Nucleus accumbens (tissue), 56 donors: ENCODE measurements around the gene FLT4.
A peak's percentile ranks its signal among the peaks of the same experiment; 100 is the strongest.

Experiments
- DNase-seq, 56 donors: peaks; one replicate each; lab custom pipeline; 2025; lab: John Stamatoyannopoulos, UW

Gene FLT4

DNA sequence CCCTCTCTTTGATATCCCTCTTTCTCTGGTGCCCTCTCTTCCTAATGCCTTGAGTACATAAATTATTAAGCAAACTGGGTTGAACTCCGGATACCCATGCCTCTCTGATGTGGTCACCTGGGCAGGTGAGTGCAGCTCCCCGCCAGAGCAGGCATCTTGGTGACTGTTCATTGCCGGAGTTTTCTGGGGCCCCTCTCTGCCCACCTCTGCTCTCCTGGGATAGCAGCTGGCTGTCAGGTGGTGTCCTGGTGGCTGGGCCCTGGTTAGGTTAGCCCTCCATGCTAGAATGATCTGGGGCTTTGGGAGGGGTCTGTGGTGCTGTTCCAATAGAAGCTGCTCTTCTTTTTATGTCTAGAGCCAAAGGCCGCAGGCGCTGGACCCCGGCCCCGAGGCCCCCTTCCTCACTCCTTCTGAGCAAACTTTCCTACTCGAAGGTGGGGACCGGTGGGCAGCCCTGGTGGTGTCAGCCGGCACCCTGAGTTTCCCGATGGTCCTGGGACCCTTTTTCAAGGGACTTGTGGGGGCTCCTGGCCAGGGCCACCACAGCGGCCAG is 53.2 kb downstream of the FLT4 start:
- DNase-seq, result no peak

DNA sequence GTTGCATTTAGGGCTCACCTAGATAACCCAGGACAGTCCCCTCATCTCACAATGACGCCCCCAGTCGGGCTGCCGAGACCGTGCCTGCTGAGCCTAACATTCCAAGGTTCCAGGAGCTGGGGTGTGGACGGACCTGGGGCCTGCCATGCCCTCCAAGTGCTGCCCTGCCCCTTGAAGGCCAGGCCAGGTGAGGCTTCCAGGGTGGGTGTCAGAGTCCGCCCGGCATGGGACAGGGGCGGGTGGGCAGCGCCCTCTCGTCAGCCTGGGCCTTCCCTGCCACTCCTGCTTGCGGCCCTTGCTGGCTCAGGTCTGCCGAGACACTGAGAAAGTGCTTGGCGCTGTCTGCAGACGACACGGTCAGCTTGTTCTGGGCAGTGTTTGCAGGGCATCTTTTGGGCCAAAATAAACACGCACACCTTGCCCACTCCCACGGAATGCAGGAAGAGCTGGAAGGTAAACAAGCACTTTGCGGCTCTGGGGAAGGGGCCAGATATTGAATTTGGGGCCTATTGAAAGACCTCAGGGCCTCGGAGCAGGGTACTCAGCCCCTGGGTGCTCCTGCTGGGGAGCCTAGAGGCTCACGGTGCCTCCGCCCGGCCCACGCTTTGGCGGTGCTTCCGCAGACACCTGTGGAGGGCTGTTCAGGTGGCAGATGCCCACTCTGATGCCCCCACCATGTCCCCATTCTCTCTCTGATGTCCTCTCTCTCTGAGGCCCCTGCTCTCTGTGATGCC is 53.9 kb downstream of the FLT4 start:
- DNase-seq, result no peak

DNA sequence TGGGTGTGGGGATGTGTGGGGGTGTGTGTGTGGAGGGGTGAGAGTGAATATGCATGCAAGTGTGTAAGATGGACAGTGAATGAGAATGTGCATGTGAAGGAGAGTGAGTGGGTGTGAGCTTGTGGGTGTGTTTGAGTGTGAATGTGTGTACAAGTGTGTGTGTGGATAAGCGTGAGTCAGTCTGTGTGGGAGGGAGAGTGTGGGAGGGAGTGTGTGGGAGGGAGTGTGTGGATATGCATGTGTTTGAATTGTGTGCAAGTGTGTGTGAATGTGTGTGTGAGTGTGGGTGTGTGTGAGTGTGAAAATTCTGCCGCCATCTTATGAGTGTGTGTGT is 54.4 kb downstream of the FLT4 start:
- no peak for DNase-seq

DNA sequence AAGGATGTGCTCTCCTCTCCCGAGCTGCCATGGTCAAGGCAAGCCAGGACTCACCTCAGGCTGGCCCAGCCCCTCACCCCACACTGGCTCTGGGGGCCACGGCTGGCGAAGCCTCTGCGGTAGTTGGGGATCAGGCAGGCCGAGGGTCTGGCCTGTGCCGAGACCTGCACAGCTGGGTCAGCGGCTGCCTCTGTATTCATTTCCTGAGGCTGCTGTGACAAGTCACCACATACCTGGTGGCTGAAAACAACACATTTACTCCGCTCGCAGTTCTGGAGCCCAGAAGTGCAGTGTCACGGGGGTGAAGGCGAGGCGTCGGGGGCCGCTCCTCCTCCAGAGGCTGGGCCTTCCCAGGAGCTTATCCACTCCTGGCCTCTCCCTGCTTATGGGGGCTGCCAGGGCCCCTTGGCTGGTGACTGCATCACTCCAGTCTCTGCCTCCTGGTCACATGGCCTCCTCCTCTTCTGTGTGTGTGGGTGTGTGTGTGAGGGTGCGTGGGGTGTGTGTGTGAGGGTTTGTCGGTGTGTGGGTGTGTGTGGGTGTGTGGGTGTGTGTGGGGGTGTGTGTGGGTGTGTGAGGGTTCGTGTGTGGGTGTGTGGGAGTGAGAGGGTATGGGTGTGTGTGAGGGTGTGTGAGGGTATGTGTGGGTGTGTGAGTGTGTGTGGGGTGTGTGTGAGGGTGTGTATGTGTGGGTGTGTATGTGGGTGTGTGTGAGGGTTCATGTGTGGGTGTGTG is 54.9 kb downstream of the FLT4 start:
- DNase-seq, result no peak

DNA sequence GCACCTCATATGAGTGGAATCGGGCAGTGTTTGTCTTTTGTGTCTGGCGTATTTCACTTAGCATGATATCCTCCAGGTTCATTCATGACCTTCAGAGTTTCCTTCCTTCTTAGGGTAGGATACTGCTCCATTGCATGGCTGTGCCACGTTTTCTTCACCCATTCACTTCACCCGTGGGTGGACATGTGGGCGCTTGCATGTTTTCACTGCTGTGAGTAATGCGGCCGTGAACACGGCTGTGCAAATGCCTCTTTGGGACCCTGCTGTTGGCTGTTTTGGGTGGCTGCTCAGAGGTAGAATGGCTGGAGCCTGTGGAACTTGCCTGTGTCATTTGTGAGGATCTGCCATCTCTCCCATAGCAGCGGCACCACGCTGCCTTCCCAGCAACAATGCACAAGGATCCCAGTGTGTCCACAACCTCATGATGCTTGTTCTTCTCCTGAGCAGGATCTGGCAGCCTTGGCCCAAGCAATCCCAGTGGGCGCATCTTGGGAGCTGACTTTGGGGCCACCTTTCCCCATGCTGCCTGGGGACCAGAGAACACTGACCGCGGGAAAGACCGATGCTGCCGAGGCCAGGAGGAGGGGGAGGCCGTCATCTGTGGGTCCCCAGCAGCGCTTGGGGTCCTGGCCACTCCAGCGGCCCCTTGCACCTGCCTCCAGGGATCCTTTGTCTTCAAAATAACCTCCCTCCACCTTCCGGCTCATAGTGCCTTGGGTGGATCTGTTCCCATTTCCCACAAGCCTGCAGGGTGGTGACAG is 55.8 kb downstream of the FLT4 start:
- DNase-seq, result no peak

DNA sequence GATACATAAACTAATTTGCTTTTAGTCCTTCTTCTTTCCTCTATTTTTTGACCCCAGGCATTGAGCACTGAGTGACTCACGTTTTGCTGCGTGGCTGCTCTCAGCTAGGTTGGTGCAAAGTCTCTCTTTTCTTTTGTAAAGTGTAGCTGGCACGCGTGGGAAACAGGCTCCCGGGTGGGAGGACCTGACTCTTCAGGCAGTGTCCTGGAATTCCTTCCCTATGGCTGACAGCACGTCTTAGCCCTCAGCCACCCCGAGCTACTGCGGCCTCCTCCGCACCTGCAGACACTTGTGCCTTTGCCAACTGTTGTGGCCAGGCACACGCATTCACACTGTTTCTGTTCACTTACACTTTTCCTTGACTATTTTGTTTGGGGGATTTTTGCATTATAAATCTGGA is 57.2 kb downstream of the FLT4 start:
- peak in 3 of 56 donors; percentile 18 to 40 (median 30) for DNase-seq

DNA sequence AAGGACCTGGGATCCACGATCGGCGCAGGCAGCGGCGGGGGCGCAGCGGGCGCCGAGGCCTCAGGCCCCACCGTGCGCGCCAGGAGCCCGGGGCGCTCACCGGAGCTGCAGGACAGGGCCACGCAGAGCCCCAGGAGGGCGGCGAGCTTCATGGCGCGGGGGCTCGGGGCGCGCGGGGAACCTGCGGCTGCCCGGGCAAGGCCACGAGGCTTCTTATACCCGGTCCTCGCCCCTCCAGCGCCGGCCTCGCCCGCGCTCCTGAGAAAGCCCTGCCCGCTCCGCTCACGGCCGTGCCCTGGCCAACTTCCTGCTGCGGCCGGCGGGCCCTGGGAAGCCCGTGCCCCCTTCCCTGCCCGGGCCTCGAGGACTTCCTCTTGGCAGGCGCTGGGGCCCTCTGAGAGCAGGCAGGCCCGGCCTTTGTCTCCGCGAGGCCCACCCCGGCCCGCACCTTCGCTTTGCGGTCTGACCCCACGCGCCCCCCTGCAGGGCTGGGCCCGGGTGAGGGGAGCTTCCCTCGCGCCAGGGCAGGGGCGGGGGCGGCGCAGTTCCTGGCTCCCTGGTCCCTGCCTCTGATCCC is 58.0 kb downstream of the FLT4 start, which contains the start of gene SCGB3A1:
SCGB3A1 (minus strand) TSS at position 189 of the 577 bp plus-strand sequence; CDS start at position 152, 37 bp downstream.
- no peak for DNase-seq

DNA sequence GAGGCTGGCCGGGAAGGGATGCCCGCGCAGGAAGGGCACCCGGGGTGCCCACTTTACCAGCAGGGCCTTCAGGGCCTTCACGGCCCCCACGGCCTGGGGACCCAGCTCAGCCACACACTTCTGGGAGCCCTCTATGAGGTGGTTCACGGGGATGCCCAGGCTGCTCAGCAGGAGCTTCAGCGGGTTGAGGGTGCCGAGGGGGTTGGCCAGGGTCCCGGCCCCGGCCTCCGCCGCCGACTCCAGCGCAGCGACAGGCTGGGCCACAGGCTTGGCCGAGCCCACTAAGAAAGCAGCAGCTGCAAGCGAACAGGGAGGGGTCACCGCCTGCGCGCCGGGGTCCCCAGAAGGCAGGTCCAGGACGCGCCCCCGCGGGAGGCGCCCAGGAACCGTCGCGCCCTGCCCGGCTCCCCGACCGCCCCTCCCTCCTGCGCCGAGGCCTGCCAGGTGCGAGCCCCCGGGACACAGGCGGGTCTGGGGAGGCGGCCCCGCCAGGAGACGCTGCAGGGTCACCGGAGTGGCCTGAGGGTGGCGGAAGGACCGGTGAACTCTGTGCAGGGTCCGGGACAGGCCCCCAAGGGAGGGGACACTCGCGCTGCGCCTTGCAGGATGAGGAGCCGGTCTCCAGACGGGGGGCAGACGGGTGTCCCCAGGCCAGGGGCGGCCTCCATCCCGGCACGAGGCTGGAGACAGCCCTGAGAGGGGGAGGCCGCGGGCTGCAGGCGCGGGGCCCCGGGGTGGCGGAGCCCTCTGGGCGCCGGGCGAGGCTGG is 58.7 kb downstream of the FLT4 start:
- DNase-seq, result no peak

DNA sequence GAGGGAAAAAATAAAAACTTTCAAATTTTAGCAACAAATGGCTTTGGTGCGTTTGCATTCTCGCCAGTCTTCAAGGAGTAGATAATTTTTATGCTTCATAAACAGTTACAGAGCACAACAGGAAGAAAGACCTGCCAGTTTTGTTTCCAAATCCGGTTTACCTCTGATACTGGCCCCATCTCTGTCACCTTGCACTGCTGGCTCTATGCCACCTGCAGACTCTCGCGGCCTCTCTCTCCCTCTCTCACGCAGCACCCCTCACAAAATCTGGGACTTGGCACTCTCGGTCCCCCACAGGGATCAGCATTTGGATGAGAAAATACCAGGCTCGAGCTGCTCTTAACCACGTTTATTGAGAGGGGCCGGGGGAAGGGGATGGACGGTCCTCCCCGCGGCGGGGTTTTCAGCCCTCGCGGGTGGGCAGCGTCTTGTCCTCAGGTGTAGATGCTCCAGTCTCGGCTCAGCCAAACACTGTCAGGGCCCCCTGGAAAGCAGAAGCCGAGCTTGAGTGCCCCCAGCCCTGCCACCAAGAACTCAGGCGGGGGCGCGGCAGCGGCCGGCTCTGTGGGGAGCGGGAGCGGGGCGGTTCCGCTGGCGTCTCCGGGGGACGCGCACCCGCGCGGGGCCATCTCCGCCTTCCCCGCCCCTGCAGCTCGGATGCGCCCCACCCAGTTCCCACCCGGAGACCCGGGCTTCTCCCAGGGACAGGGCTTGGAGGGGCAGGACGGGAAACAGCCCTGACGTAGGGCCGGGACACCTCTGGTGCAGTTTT is 59.4 kb downstream of the FLT4 start:
- DNase-seq, result peak in 1 of 56 donors; percentile 18

DNA sequence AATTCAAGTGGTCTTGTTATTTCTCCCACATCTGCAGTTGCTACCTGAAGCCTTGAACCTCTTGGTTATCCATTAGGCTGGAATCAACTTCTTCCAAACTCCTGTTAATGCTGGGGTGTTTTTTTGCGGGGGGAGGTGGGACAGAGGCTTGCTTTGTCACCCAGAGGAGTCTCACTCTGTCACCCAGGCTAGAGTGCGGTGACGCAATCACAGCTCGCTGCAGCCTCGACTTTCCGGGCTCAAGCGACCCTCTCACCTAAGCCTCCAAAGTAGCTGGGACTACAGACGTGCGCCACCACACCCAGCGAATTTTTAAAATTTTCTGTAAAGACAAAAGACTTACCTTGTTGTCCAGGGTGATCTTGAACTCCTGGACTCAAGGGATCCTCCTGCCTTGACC is 62.5 kb downstream of the FLT4 start:
- DNase-seq, result no peak

DNA sequence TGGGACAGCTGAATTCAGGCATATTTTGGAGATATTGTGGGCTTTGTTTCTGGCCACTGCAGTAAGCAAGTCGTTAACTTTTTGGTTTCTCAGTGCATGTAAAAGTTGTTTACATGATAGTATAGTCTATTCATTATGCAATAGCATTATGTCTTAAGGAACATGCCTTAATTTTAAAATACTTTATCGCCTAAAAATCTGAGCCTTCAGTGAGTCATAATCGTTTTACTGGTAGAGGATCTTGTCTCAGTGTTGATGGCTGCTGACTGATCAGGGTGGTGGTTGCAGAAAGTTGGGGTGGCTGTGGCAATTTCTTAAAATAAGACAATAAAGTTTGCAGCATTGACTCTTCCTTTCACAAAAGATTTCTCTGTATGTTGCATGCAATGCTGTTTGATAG is 63.2 kb downstream of the FLT4 start:
- DNase-seq, result peak in 1 of 56 donors; percentile 13

DNA sequence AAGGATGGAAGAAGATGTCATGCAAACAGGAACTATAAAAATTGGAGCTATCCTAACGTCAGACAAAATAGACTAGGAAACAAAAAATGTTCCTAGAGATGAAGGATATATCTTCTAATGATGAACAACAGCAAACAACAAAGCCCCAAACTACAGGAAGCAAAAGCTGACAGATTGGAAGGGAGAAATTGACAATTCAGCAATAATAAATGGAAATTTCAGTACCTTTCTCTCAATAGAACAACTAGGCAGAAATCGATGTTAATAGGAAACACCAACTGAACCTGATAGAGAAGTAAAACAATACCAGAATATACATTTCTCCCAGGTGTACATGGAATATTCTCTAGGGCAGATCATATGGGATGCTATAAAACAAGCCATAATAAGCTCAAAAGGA is 65.7 kb downstream of the FLT4 start:
- DNase-seq, result no peak

DNA sequence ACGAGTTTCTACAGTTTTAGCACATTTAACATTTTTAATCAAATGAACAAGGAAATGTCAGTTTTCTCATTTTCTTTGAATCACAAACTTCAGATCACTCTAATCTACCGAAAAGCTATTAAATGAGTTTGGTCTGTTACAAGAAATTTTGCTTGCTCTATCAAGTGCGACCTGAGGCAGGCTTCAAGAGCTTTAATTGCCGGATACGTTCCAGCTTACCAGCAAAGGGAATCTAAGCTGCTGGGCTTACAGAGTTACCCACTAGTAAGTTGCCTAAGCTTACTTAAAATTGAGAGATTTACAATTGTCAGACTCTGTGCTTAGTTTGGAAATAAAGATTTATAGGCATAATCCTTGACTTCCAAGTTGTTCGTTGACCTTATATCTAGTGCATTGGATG is 68.7 kb downstream of the FLT4 start:
- no peak for DNase-seq

DNA sequence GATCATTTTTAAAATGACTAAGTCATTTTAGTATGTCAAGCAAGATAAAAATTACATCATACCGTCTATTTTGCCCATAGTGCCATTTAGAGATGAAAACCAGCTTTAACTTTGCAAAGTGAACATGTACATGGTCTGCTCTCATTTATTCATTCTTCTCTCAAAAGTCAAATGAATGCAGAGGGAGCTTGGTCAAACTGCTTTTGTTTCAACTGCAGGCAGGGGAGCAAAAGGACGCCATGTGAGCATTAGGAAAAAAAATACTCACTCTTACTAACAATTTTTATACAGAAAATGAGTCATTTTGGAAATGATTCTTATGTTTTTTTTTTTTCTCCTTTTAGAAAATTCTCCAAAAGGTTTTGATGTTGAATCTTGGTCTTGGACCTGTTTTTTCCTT is 73.8 kb downstream of the FLT4 start:
- DNase-seq, result no peak

DNA sequence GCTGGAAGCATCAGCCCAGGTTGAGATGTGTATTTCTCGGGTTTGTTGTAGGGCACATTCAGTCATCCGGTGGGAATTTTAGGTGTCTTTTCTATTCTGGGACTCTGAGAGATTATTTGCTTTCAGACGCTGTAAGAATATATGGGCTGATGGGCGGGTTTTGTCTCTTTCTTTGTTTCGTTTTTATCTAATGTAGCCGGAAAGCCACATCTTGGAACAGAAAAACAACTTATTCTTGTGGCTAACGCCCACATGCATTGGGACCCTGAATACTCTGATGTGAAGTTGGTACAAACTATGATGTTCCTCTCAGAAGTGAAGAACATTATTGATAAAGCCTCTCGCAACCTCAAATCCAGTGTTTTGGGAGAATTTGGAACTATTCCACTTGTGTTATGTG is 80.5 kb downstream of the FLT4 start:
- no peak for DNase-seq

DNA sequence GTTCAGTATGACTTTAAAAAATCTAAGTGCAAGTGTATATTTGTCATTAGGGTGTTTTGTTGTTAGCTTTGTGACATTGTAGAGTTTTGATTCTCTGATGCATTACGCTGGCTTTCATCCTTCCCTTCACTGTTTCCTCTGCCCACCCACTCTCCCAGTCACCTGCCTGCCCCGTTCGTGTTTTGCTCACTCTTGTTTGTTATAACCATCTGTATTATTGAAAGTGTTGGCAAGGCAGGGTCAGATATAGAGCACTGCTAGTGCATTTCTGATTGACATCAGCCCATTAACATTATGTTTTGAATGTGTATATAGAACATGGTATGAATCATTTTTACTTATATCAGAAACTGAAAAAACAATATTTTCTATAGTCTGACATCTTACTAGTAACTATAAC is 85.4 kb downstream of the FLT4 start:
- DNase-seq, result peak in 1 of 56 donors; percentile 1

DNA sequence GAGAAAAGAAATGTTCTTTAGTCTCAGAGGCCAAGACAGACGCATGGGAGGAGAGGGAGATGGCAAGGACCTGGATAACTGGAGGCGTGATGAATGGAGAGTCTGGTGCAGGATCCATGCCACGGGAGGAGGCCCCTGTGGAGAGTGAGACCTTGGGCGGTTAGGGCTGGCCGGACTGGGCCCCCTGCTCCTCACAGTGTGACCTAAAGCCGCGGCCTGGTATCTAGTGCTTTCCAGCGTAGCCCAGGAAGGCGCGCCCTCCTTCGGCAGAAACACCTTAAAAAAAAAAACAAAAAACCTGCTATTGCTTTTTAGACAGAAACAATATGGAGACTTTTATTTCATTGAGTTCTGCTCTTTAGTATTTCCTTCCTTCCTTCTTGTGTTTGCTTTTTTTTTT is 91.2 kb downstream of the FLT4 start:
- DNase-seq, result no peak

DNA sequence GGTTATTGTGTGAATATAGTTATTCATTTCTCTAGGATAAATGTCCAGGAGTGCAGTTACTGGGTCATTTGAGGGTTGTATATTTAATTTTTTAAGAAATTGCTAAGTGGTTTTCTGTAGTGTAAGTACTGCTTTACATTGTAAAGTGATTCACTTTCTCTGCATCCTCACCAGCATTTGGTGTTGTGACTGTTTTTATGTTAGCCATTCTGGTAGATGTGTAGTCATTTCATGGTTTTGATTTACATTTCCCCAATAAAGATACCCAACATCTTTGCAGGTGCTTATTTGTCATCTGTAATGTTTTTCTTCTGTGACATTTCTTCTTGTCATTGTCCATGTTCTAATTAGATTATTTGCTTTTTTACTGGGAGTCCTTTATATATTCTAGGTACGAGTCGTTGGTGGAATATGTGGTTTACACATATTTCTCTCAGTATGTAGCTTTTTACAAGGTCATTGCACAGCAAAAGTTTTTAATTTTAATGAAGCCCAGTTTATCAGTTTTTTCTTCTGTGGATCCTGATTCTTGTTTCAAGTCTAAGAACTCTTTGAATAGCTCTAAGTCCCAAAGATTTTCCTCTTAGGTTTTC is 92.1 kb downstream of the FLT4 start:
- no peak for DNase-seq
